ENCODE measurements around the gene ZMYND10. TPM values are rescaled to one million over a fixed set of nuclear protein-coding genes. Genes with fewer than 3 reads are reported as not detected.

The ZMYND10 gene
- total and polyA plus RNA-seq, 9 of the 15 experiments (the other 6 are each of a cell fraction or from before 2014, with no cell fraction given), result 0.20 to 2.8 (median 0.70) TPM

DNA sequence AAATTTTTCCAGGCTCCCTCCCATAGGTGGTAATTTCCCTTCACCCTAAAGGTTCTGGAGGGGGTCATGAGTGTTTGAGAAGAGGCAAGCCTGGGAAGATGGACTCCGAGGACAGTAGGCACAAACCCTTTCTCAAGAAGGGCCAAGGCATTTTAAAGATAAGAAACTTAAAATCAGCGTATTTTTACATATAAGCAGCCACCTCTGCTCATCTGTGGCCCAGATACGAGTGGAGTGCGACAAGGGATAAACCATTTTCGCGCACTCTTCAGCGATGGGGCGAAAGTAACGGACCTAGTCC lies 5.4 kb downstream of the ZMYND10 start:
- no TSS peak for BruUV-seq (replicated peaks)
- ChIA-PET POLR2A (interaction anchor here (1.2 kb wide), 1 partner anchor 11 kb away, joined by 5 read pairs; the partner anchor contains the start of genes CYB561D2 and NPRL2), CTCF (ENCODE audit: low intra/inter-chr PET ratio) (no interaction called here)
- FAIRE-seq (no peak), DNase-seq (ENCODE audit: extremely low read depth in 1 of 4, low spot score in 3 of 4) (no peak), ATAC-seq (no peak)
- Histone ChIP-seq H2AFZ (ENCODE audit: low read depth, low read length) (no peak overlapping the region), H3K9ac (ENCODE audit: insufficient read depth in 1 of 2, low read depth in 2 of 2, low read length in 2 of 2) (peak overlapping the region; percentile 95 to 98), H3K27me3 (ENCODE audit: control insufficient read depth in 2 of 2, insufficient read depth in 2 of 2, low read length in 2 of 2) (no peaks in the 10 kb centered on the region), H3K79me2 (ENCODE audit: control insufficient read depth, insufficient read depth, low read length) (peaks cover 56% of the 10 kb centered on the region), H3K9me3 (replicated peaks; ENCODE audit: control insufficient read depth, insufficient read depth, low read depth, low read length) (no peaks in the 10 kb centered on the region), H3K27ac (ENCODE audit: extremely low read depth, low read depth, low read length) (peak overlapping the region; percentile 99), H3K4me3 (peak overlapping the region; percentile 96), H3K4me2 (ENCODE audit: insufficient read depth, low read length) (peak overlapping the region; percentile 72), H3K9me1 (ENCODE audit: control insufficient read depth, insufficient read depth, low read length) (peaks cover 3% of the 10 kb centered on the region), H3K36me3 (ENCODE audit: control insufficient read depth, insufficient read depth, low read length) (peaks cover 16% of the 10 kb centered on the region; the same call in 2 of the 3 replicates), H4K20me1 (replicated peaks; ENCODE audit: control insufficient read depth, insufficient read depth, low read length) (no peaks in the 10 kb centered on the region), H3K4me1 (replicated peaks in 1 of 2; ENCODE audit: control insufficient read depth in 2 of 2, insufficient read depth in 2 of 2, low read length in 2 of 2) (peaks cover 27 to 59% of the 10 kb centered on the region in 2 experiments; a peak in 4 of 5 replicates)
- in situ Hi-C loops (cut with MboI), result no loop called here
- intact Hi-C loops (cut with micrococcal nuclease), result no loop called here
- no peak for TF ChIP-seq NFE2L1 (tag; IDR thresholded peaks at IDR 0.05; ENCODE audit: borderline replicate concordance, low read depth)
- TF ChIP-seq HDGF (IDR thresholded peaks at IDR 0.05), result no peak
- TF ChIP-seq ZNF830 (CRISPR knock-in tag; IDR thresholded peaks at IDR 0.05), result no peak
- no peak for TF ChIP-seq ATF6 (CRISPR knock-in tag; IDR thresholded peaks at IDR 0.05)
- no peak for TF ChIP-seq ZNF212 (CRISPR knock-in tag; IDR thresholded peaks at IDR 0.05)
- TF ChIP-seq, protein P1, sequence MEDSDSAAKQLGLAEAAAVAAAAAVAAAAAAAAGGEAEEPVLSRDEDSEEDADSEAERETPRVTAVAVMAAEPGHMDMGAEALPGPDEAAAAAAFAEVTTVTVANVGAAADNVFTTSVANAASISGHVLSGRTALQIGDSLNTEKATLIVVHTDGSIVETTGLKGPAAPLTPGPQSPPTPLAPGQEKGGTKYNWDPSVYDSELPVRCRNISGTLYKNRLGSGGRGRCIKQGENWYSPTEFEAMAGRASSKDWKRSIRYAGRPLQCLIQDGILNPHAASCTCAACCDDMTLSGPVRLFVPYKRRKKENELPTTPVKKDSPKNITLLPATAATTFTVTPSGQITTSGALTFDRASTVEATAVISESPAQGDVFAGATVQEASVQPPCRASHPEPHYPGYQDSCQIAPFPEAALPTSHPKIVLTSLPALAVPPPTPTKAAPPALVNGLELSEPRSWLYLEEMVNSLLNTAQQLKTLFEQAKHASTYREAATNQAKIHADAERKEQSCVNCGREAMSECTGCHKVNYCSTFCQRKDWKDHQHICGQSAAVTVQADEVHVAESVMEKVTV (CRISPR knock-in tag; IDR thresholded peaks at IDR 0.05), result no peak
- TF ChIP-seq TAL1 (IDR thresholded peaks at IDR 0.05), result no peak
- TF ChIP-seq, protein P2, sequence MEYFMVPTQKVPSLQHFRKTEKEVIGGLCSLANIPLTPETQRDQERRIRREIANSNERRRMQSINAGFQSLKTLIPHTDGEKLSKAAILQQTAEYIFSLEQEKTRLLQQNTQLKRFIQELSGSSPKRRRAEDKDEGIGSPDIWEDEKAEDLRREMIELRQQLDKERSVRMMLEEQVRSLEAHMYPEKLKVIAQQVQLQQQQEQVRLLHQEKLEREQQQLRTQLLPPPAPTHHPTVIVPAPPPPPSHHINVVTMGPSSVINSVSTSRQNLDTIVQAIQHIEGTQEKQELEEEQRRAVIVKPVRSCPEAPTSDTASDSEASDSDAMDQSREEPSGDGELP (CRISPR knock-in tag; IDR thresholded peaks at IDR 0.05; ENCODE audit: borderline replicate concordance), result no peak
- 28% methylated on average over 7 of the region's 9 CpGs for WGBS (ENCODE audit: insufficient coverage, low coverage, missing lambda C conversion rate)

All from K562 (cell line).